Measurements from ENCODE around the gene MAPK14. TPM values are rescaled to one million over a fixed set of nuclear protein-coding genes. Genes with fewer than 3 reads are reported as not detected.

Gene MAPK14
- total and polyA plus RNA-seq, 7 donors: 11.8 to 42.0 (median 31.0) TPM

DNA sequence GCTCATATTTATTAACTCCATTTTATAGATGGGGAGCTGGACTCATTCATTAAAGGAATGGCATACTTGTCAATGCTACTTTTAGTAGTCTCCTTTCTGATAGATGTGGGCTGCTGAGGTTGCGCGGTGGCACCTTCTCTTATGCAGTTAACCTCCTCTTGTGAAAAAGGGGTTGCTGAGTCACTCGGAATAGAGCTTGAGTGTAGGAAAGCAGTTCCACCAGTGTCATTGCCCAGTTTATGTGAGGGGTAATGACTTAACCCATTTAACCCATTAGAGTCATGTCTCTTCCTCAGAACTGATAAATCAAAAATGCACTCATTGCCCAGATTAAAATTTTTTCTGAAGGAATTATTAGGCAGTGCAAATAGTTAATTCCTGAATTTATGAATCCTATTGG, 6.3 kb downstream of the MAPK14 start:
- DNase-seq (no peak), ATAC-seq (peak; percentile 59 to 88 (median 85))
- H3K27me3 ChIP-seq (ENCODE audit: insufficient read depth in 3 of 3, low read length in 2 of 3): no peaks in the 10 kb centered on the region
- peaks cover 64% of the 10 kb centered on the region for H3K4me1 ChIP-seq
- H3K9me3 ChIP-seq: no peaks in the 10 kb centered on the region
- no peak for TF ChIP-seq CTCF (IDR thresholded peaks at IDR 0.05)
- no peaks in the 10 kb centered on the region for H3K36me3 ChIP-seq (ENCODE audit: insufficient read depth in 1 of 2, low read depth in 1 of 2)
- H3K27ac ChIP-seq: no peak overlapping the region
- intact Hi-C loops (cut with DNase I): no loop called here
- 54 to 75% (median 63%) methylated on average over 3 of the region's 3 CpGs for WGBS, 3 donors
- peak overlapping the region; percentile 23 for H3K4me3 ChIP-seq

DNA sequence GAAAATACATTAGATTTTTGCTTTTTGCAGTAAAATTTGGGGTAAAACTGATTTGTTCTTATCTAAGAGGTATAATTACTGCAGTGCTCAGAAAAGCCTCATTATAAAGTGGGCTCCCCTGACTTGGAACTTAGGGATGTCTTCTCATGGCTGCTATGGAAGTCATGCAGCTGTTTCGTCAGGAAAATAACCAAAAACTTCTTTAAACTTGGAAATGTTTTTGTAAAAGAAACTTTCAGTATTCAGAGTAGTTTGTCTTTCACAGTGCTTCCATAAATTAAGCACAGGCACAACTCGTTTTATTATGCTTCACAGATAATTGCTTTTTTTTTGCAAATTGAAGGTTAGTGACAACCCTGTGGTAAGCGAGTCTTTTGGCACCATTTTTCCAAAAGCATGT, 6.8 kb downstream of the MAPK14 start:
- no peak for DNase-seq
- 53 to 62% (median 59%) methylated on average over 3 of the region's 3 CpGs for WGBS, 3 donors
- peaks cover 69% of the 10 kb centered on the region for H3K4me1 ChIP-seq
- ATAC-seq: no peak
- H3K27me3 ChIP-seq (ENCODE audit: insufficient read depth in 3 of 3, low read length in 2 of 3): no peaks in the 10 kb centered on the region
- H3K4me3 ChIP-seq: peak overlapping the region; percentile 23
- no peak for TF ChIP-seq CTCF (IDR thresholded peaks at IDR 0.05)
- no peaks in the 10 kb centered on the region for H3K9me3 ChIP-seq
- no peaks in the 10 kb centered on the region for H3K36me3 ChIP-seq (ENCODE audit: insufficient read depth in 1 of 2, low read depth in 1 of 2)
- H3K27ac ChIP-seq: no peak overlapping the region
- intact Hi-C loops (cut with DNase I): no loop called here

DNA sequence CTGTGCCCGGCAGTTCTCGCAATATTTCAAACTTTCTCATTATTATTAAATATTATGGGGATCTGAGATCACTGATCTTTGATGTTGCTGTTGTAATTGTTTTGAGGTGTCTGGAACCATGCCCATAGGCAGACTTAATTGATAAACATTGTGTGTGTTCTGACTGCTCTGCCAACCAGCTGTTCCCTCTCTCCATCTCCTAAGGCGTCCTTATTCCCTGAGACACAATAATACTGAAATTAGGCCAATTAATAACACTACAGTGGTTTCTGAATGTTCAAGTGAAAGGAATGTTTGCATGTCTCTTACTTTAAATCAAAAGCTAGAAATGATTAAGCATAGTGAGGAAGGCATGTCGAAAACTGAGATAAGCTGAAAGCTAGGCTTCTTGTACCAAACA, 7.6 kb downstream of the MAPK14 start:
- ATAC-seq (no peak), DNase-seq (no peak)
- Histone ChIP-seq H3K9me3 (no peaks in the 10 kb centered on the region), H3K4me3 (no peak overlapping the region), H3K27ac (no peak overlapping the region), H3K27me3 (ENCODE audit: insufficient read depth in 3 of 3, low read length in 2 of 3) (no peaks in the 10 kb centered on the region), H3K4me1 (peaks cover 68% of the 10 kb centered on the region), H3K36me3 (ENCODE audit: insufficient read depth in 1 of 2, low read depth in 1 of 2) (no peaks in the 10 kb centered on the region)
- TF ChIP-seq CTCF (IDR thresholded peaks at IDR 0.05): no peak
- intact Hi-C loops (cut with DNase I): no loop called here
- WGBS, 3 donors: 78 to 81% (median 79%) methylated on average over 4 of the region's 4 CpGs

DNA sequence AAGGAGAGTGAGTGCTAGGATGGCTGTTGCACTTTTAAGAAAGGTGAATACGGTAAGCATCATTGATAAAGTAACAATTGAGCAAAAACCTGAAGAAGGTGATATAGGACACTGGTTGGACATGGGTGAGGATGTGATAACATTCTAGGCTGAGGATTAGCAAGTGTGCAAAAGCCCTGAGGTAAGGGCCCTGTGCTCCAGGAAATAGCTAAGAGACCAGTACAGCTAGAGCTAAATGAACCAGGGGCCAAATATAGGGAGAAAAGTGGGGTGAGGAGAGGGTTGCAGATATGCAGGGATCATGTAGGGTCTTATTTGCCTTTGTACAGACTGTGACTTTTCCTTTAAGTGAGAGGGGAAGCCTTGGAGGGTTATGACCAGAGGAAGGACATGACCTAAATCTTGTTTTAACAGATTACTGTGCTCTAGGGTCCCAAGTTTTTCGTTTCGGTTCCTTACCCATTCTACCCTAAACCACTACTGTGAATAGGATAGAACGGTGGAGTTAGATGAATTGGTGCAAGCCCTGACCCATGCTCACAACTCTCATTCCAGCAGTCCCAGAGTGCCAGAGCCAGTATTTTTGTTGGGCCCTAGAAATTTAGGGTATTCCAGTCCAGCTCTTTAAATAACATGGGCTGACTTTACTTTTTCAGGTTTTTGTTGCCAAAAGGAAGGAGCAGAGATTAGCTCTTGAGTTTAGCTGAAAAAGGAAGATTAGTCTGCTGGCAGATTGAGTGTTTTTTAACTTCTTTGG, 10.7 kb downstream of the MAPK14 start:
- Histone ChIP-seq H3K27ac (no peak overlapping the region), H3K27me3 (ENCODE audit: insufficient read depth in 3 of 3, low read length in 2 of 3) (no peaks in the 10 kb centered on the region), H3K36me3 (ENCODE audit: insufficient read depth in 1 of 2, low read depth in 1 of 2) (no peaks in the 10 kb centered on the region), H3K9me3 (no peaks in the 10 kb centered on the region), H3K4me3 (peak overlapping the region; percentile 10), H3K4me1 (peaks cover 74% of the 10 kb centered on the region)
- ATAC-seq (no peak), DNase-seq (no peak)
- no peak for TF ChIP-seq CTCF (IDR thresholded peaks at IDR 0.05)
- WGBS, 3 donors: 47 to 55% (median 50%) methylated on average over 4 of the region's 4 CpGs
- intact Hi-C loops (cut with DNase I): no loop called here

GRCh38 chr6:36039112-36039511, 11.5 kb downstream of the MAPK14 start:
- Histone ChIP-seq H3K27ac (no peak overlapping the region), H3K27me3 (ENCODE audit: insufficient read depth in 3 of 3, low read length in 2 of 3) (no peaks in the 10 kb centered on the region), H3K4me1 (peaks cover 66% of the 10 kb centered on the region), H3K4me3 (no peak overlapping the region), H3K36me3 (ENCODE audit: insufficient read depth in 1 of 2, low read depth in 1 of 2) (no peaks in the 10 kb centered on the region), H3K9me3 (no peaks in the 10 kb centered on the region)
- TF ChIP-seq CTCF (IDR thresholded peaks at IDR 0.05): no peak
- ATAC-seq: no peak
- DNase-seq: no peak
- intact Hi-C loops (cut with DNase I): no loop called here

All from psoas muscle (tissue), 8 donors.